Activated CD4-positive, alpha-beta T cell treated with anti-CD3 and anti-CD28 coated beads, Interleukin-2, amount 10 ng/mL, durations not matched to agents 24 days and 14 days (primary cell): ENCODE measurements around the gene WDR1. TPM values are rescaled to one million over a fixed set of nuclear protein-coding genes. Genes with fewer than 3 reads are reported as not detected.

Source experiments
- DNase-seq: peaks from one replicate; pipeline ENCODE4 v3.0.0; 2022
- H3K27ac Mint-ChIP-seq: one replicate; pipeline ENCODE4 v1.8.0; 2022; ENCODE audit warnings: mild to moderate bottlenecking, mixed read lengths
- H3K27me3 Mint-ChIP-seq: one replicate; pipeline ENCODE4 v1.8.0; 2022; ENCODE audit warnings: mixed read lengths
- H3K36me3 Mint-ChIP-seq: one replicate; pipeline ENCODE4 v1.8.0; 2022; ENCODE audit warnings: low read depth, mild to moderate bottlenecking, mixed read lengths
- H3K4me1 Mint-ChIP-seq: one replicate; pipeline ENCODE4 v1.8.0; 2021; ENCODE audit warnings: mixed read lengths
- H3K4me3 Mint-ChIP-seq: one replicate; pipeline ENCODE4 v1.8.0; 2022; ENCODE audit warnings: mild to moderate bottlenecking, moderate library complexity, mixed read lengths
- H3K9me3 Mint-ChIP-seq: one replicate; pipeline ENCODE4 v1.8.0; 2021; ENCODE audit warnings: mixed read lengths
- intact Hi-C: fragments of 100-400 bp; cut with micrococcal nuclease; formaldehyde crosslinking; loops from one replicate; pipeline ENCODE4 v1.15.1; 2023
- total RNA-seq: library from RNA; stranded (reverse); gene quantifications from 2 replicates; pipeline ENCODE4 v1.2.3, GENCODE V29; 2022

The WDR1 gene
- total RNA-seq, 1 donor from 2014 or later, result 369 TPM

DNA sequence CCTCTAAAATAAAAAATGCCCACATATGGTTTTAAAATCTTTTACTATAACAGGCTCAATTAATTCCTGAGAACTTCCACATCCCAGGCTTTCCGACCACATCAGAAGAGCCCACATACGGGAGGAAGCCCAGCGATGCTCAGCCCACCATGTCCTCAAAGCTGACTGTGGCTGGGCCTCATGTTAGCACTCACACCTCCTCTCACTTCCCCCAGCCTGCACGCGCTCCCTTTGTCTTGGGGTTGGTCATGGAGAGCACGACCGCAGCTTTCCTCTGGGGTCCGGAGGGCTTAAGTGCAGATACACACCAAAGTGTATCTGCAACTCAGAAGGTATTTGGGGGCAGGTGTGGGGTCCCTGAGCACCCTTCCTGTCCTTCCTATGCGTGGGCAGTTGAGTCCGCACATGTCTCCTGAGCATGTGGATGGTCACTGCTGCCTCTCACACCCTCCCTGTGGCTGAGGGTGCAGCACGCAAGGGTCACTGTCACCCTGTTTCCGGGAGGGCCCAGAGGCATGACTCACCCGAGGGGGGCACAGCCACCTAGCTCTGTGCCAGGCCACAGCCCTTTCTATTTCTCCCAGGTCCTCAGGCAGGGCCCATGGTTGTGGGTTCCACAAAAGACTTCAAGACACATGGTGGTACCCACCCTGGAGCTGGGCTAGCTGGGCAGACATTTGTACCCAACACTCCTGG is 21.2 kb downstream of the WDR1 start:
- H3K27ac Mint-ChIP-seq, result peak overlapping the region; percentile 94
- DNase-seq, result peak; percentile 68
- H3K4me3 Mint-ChIP-seq, result peak overlapping the region; percentile 66
- H3K27me3 Mint-ChIP-seq, result no peaks in the 10 kb centered on the region
- peaks cover 84% of the 10 kb centered on the region for H3K36me3 Mint-ChIP-seq
- intact Hi-C loops, result loop anchor here (5.0 to 10.0 kb wide), 2 partner anchors 491 to 637 kb away; no protein-coding TSS in a partner anchor
- H3K4me1 Mint-ChIP-seq, result peaks cover 83% of the 10 kb centered on the region
- H3K9me3 Mint-ChIP-seq, result no peaks in the 10 kb centered on the region

DNA sequence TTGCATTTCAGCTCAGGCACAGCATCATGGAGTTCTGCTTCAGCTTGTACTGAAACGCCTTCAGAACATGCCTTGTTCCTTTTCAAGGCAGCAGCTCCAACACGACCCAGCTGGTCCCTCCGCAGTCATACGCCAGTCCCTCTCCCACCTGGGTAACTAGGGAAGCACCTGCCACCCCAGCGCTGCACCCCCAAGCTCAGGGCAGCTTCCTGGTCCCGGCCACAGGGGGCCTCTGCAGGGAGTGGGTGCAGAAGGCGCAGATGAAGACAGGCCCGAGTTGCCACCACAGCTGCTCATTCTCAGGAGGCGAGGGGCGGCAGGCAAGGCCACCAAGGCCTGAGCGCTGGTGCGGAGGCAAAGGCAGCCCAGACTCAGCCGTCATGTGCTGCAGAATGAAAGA is 21.8 kb downstream of the WDR1 start:
- Mint-ChIP-seq H3K4me3 (peak overlapping the region; percentile 57), H3K27ac (peak overlapping the region; percentile 65), H3K27me3 (no peaks in the 10 kb centered on the region), H3K4me1 (peaks cover 80% of the 10 kb centered on the region), H3K9me3 (no peaks in the 10 kb centered on the region), H3K36me3 (peaks cover 87% of the 10 kb centered on the region)
- intact Hi-C loops, result loop anchor here (5.0 to 10.0 kb wide), 2 partner anchors 490 to 637 kb away; no protein-coding TSS in a partner anchor
- no peak for DNase-seq

DNA sequence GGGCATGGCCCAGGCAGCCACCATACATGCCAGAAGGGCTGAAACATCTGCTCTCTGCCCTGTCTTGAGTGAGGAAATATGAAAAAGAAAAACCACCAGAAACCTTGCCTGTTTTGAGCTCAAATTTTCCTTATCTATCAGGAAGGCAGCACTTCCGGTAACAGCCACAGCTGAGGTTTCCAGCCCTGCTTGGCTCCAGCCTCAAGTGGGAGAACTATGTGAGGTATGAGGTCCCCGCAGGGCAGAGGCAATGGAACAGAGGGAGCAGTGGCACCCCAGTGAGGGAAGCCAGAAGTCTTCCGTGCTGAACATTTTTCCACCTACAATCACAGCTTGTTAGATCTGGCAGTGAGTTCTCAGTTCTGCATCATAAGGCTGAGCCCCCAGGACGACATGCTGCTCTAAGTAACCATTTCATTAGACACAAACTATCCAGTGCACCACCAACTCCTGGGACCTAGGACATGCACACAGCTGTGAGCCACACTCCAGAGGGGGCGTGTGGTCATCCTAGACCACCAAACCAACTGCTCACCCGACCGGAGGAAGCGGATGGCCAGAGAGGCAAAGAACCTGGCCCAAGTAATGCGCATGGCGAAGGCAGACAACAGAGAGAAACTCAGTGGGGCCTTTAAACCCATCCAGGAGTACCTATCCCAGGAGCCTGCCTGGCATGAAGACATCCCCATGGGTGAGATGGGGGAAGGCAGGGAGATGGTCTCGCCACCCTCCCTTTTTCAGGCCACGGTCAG is 22.6 kb downstream of the WDR1 start:
- no peaks in the 10 kb centered on the region for H3K27me3 Mint-ChIP-seq
- peak overlapping the region; percentile 79 for H3K4me3 Mint-ChIP-seq
- H3K4me1 Mint-ChIP-seq, result peaks cover 74% of the 10 kb centered on the region
- intact Hi-C loops, result loop anchor here (10.0 kb wide), 1 partner anchor 489 kb away; no protein-coding TSS in a partner anchor
- no peaks in the 10 kb centered on the region for H3K9me3 Mint-ChIP-seq
- peak; percentile 82 for DNase-seq
- peaks cover 87% of the 10 kb centered on the region for H3K36me3 Mint-ChIP-seq
- H3K27ac Mint-ChIP-seq, result peak overlapping the region; percentile 94

DNA sequence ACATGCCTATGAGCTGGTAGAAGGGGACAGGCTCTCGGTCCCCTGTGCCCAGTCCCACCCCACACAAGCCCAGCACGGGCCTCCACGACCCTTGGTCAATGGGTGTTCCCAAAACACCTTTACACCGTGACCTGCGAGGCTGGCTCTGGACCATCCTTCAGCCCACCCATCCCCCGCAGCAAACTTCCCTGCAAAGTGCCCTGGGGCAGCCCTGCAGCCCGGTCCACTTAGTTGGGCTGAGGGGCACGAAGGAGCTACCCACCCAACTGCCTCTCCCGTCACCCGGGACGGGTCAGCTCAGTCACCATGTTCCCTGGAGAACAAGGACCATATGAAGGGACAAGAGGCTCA is 23.4 kb downstream of the WDR1 start:
- intact Hi-C loops, result loop anchor here (10.0 kb wide), 1 partner anchor 488 kb away; no protein-coding TSS in a partner anchor
- peaks cover 85% of the 10 kb centered on the region for H3K36me3 Mint-ChIP-seq

DNA sequence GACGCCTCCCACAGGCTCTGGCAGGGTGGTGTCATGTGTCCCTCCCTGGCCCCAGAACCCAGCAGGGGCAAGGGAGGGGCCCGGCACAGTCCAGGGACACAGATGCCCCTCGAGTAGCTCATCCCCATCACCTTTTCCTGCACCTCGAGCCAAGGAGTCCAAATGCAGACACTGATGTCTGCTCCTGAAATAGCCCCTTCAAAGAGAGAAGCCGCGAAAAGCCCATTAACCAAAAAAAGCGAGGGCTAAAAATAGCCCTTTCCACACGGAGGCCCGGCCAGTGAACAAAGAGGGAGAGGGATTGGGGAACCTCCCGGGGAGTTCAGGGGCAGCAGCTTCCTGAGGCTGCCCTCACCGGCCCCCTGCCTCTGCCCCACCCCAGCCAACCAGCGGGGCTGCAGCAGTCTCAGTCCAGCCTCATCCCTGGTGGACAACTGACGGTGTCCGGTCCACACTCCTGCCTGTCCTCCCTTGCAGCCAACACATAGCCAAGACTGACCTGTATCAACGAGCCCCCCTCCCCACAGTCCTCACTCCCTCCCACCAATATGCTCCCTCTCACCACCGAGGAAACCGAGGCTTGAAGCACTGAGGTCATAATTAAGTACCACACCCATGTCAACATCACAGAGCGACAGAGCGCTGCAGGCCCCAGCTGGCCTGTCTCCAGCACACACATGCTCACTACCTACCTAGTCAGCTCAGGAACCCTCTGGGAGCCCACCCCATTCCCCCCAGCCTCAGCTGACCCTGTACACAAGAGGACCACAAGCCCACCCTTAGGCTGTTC is 23.9 kb downstream of the WDR1 start:
- no peaks in the 10 kb centered on the region for H3K27me3 Mint-ChIP-seq
- intact Hi-C loops, result loop anchor here (10.0 kb wide), 1 partner anchor 488 kb away; no protein-coding TSS in a partner anchor
- H3K27ac Mint-ChIP-seq, result peak overlapping the region; percentile 94
- H3K4me3 Mint-ChIP-seq, result peak overlapping the region; percentile 79
- H3K4me1 Mint-ChIP-seq, result peaks cover 62% of the 10 kb centered on the region
- peaks cover 85% of the 10 kb centered on the region for H3K36me3 Mint-ChIP-seq
- H3K9me3 Mint-ChIP-seq, result no peaks in the 10 kb centered on the region
- no peak for DNase-seq

More for the DNA sequence above, 23.4 kb downstream of the WDR1 start:
- no peaks in the 10 kb centered on the region for H3K27me3 Mint-ChIP-seq
- no peak for DNase-seq
- peak overlapping the region; percentile 79 for H3K4me3 Mint-ChIP-seq
- H3K27ac Mint-ChIP-seq, result peak overlapping the region; percentile 94
- peaks cover 68% of the 10 kb centered on the region for H3K4me1 Mint-ChIP-seq
- no peaks in the 10 kb centered on the region for H3K9me3 Mint-ChIP-seq

DNA sequence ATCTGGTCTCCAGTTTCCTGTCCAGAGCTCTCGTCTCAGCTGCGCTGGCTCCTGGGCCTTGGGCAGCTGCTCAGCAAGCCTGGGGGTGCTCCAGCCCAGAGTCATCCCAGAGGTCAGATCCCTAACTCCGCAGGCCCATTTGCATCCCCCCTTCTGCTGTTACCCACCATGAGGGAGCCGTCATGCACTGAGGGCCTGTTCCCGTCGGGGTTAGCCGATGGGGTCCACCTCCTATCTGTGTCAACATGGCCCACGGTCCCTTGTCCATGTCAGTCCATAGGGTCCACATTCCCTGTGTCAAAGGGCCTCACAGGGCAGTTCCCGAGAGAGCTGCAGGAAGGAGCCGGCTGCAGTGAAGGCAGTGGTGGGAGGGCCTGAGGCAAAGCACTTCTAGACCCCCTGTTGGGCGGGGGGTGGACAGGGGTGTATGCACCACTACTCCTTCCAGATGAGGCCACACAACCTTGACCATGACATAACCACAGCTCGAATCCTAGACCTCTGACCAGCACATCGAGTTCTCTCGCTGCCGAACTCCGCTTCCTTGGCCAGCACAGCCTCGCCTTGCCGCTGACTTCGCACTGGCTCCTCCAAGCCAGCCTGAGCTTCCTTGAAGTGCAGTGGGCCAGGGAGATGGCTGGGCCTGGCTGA is 24.9 kb downstream of the WDR1 start:
- peaks cover 54% of the 10 kb centered on the region for H3K4me1 Mint-ChIP-seq
- no peak overlapping the region for H3K4me3 Mint-ChIP-seq
- H3K27ac Mint-ChIP-seq, result peak overlapping the region; percentile 53
- intact Hi-C loops, result loop anchor here (10.0 kb wide), 1 partner anchor 487 kb away; no protein-coding TSS in a partner anchor
- no peaks in the 10 kb centered on the region for H3K27me3 Mint-ChIP-seq
- DNase-seq, result no peak
- peaks cover 85% of the 10 kb centered on the region for H3K36me3 Mint-ChIP-seq
- H3K9me3 Mint-ChIP-seq, result no peaks in the 10 kb centered on the region

DNA sequence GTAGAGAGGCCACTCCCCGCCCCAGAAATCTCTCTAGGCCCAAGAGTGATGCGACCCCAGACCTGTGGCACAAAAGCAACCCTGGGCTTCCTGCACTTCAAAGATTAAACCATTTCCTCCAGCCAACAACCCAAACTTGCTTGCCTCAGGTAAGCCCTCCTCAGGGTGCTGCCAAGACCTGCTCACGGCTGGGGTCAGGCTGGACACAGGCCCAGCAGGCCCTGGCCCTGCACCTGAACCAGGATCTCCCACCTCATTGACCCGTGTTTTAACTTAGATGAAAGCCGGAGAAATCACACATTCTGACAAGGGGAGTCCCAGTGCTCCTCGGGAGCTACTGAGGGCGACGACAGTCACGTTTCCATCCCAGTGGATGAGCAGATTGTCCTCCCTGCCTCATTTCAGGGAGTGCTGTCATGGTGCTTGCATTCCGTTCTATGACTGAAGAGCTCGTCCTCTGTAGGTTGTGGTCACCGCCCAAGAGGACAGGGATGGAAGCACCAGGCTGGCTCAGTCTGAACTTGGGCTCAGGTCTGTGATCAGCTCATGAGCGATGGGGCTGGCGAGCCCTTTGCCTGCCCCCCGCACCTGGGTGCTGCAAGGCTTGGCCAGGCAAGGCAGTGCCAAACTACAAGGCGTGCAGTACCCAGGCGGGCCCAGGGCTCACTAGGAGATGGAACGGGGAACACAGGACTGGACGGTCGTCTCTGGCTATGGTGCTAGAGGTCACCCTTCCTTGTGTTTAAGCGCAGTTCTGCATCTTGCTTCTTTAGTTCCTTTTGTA is 25.9 kb downstream of the WDR1 start:
- intact Hi-C loops, result loop anchor here (10.0 kb wide), 1 partner anchor 486 kb away; no protein-coding TSS in a partner anchor
- H3K27ac Mint-ChIP-seq, result peak overlapping the region; percentile 37
- peaks cover 44% of the 10 kb centered on the region for H3K4me1 Mint-ChIP-seq
- no peak for DNase-seq
- H3K27me3 Mint-ChIP-seq, result no peaks in the 10 kb centered on the region
- H3K4me3 Mint-ChIP-seq, result no peak overlapping the region
- no peaks in the 10 kb centered on the region for H3K9me3 Mint-ChIP-seq
- peaks cover 86% of the 10 kb centered on the region for H3K36me3 Mint-ChIP-seq

DNA sequence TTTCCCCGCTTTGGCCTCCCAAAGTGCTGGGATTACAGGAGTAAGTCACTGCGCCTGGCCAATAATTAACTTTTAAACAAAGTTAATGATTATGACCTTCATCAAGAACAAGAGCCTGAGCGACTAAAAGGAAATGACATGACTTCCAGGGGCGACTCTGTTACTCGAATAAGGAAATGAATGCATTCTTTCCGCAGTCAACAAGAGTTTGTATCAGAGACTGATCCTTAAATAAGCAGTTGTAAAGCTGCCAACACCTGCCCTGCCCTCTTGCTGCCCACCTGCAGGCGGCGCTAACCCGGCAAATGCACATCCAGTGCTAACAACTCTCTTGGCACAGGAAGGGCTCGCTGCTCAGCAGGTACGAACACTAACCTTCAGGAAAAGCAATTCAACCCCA is 27.3 kb downstream of the WDR1 start:
- Mint-ChIP-seq H3K27ac (no peak overlapping the region), H3K9me3 (no peaks in the 10 kb centered on the region), H3K4me3 (no peak overlapping the region), H3K36me3 (peaks cover 89% of the 10 kb centered on the region), H3K27me3 (no peaks in the 10 kb centered on the region), H3K4me1 (peaks cover 33% of the 10 kb centered on the region)
- intact Hi-C loops, result no loop called here
- DNase-seq, result no peak

DNA sequence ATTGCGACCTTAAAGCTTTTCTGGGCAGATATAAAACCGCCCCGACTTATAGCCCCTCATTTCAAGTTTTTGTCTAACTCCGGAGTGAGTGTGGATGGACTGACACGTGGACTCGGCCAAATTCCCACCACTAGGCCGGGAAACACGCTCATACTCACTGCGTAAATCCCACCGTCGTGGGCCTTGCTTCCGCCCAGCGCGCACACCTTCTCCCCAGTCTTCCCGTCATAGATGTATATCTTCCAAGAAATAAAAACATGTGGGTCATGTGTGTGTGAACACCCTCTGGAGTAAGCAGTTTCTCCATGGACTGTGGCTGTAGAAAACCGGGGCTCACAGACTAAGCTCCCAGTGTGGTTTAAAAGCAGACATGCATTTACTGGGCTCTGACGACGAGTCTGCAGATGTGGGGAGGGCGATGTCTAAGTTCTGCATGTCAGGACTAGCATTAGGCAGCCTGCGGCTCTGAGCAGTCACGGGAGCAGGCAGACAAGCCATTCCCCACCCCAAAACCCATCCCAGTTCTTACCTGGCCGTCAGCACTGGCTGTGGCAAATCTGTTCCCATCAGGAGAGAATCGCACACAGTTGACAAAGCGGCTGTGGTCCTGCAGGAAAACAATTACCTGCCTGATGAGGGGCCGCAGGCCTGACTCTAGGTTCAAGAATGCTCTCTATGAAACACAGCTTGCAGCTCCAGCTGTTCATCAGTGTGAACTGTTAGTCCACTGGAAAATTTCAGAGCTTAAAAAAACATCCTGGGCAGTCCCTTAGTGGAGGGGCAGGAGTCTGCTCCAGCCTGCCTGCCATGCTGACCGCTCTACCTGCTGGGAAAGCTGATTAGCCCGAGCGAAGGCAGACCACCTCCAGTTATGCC is 28.2 kb downstream of the WDR1 start:
- H3K4me3 Mint-ChIP-seq, result no peak overlapping the region

DNA sequence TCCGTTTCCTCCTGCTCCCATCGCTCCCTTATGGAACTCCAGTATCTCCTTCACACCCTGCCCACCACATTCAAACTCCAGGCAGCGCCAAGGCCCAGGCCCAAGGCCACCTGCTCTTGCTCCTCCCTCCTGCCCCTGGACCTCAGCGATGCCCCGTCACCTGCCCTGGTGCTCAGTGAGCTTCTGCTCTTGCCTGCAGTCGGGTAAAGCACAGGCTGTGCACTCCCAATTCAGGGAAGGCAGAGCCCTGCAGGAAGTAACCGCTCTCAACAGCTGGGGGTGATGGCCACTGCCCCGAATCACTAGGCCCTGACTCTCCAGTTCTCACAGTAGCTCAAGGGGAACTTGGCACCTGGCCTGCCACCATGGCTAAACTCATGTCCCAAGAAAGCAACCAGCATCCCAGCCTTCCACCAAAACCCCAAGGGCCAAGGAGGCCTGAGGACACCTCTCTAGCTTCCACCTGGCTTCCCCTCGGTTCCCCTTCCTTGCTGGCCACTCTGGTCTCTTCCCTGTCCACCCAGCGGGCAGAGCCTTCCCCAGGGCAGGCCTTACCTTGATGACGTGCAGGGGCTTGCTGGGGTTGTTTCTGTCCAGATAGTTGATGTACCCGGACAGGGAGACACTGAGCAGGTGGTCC is 29.3 kb downstream of the WDR1 start:
- intact Hi-C loops, result no loop called here

More for the DNA sequence above, 28.2 kb downstream of the WDR1 start:
- intact Hi-C loops, result no loop called here
- Mint-ChIP-seq H3K9me3 (no peaks in the 10 kb centered on the region), H3K27ac (no peak overlapping the region), H3K36me3 (peaks cover 86% of the 10 kb centered on the region), H3K27me3 (no peaks in the 10 kb centered on the region), H3K4me1 (peaks cover 23% of the 10 kb centered on the region)
- no peak for DNase-seq

DNA sequence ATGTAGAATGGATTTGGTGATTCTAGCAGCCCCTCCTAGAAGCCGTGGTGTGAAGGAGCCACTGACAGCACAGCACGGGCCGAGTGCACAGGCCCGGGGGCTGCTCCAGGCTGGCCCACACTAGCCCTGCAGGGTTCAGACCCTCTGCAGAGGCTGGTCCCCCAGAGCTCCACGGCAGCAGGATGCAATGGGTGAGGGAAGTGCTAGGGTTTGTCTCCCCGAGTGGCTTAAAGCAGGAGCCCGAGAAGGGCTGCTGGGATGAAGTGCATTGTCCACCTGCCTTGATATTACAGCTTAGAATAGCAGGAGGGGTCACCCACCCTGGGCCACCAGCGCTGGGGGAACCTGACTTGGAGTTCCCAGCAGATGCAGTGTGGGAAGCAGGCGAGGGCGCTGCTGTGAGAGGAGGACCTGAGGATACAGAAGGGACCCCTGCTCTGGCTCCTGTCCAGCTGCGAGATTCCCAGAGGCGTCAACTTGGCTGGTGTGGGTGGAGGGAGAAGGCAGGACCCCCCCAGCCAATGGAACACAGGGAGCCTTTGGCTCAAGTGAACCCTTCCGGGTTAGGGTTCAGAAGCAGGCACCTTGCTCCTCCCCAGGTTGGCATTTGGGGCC is 30.0 kb downstream of the WDR1 start:
- Mint-ChIP-seq H3K36me3 (peaks cover 82% of the 10 kb centered on the region), H3K27ac (no peak overlapping the region), H3K4me1 (peaks cover 9% of the 10 kb centered on the region), H3K4me3 (no peak overlapping the region), H3K9me3 (no peaks in the 10 kb centered on the region), H3K27me3 (no peaks in the 10 kb centered on the region)
- DNase-seq, result no peak
- intact Hi-C loops, result no loop called here

More for the DNA sequence above, 29.3 kb downstream of the WDR1 start:
- H3K4me3 Mint-ChIP-seq, result no peak overlapping the region
- no peak for DNase-seq
- no peaks in the 10 kb centered on the region for H3K9me3 Mint-ChIP-seq
- H3K27me3 Mint-ChIP-seq, result no peaks in the 10 kb centered on the region
- H3K4me1 Mint-ChIP-seq, result peaks cover 14% of the 10 kb centered on the region
- H3K27ac Mint-ChIP-seq, result peak overlapping the region; percentile 37
- H3K36me3 Mint-ChIP-seq, result peaks cover 83% of the 10 kb centered on the region
